Suprapubic skin (tissue), 4 donors: ENCODE data around the gene PLEKHG3.

Experiments used
- CTCF ChIP-seq, 2 donors: fragments of 200-600 bp in 1 of 2; fragments of 450-650 bp in 1 of 2; sonication (generic) in 1 of 2; IDR thresholded peaks; one replicate each; pipeline ENCODE4 v1.5.1; 2016 to 2019; ENCODE audit warnings: antibody characterized with exemption in 2 of 2, mild to moderate bottlenecking in 1 of 2, moderate library complexity in 1 of 2
- EP300 ChIP-seq: sonication (generic); formaldehyde crosslinking; IDR thresholded peaks from one replicate; pipeline ENCODE4 v1.6.1; 2017; ENCODE audit warnings: antibody characterized with exemption
- POLR2A ChIP-seq, 2 donors: fragments of 450-650 bp; IDR thresholded peaks; one replicate each; pipeline ENCODE4 v1.6.1; 2017; ENCODE audit warnings: antibody characterized with exemption in 2 of 2, mild to moderate bottlenecking in 2 of 2, moderate library complexity in 2 of 2
- POLR2AphosphoS5 ChIP-seq, 3 donors: sonication (generic); formaldehyde crosslinking; IDR thresholded peaks; one replicate each; pipeline ENCODE4 v1.6.1; 2017; ENCODE audit warnings: antibody characterized with exemption in 3 of 3

- TF ChIP-seq POLR2A (IDR thresholded peaks at IDR 0.05) (no peak), CTCF (IDR thresholded peaks at IDR 0.05) (no peak), EP300 (no peak), POLR2AphosphoS5 (IDR thresholded peaks at IDR 0.05) (no peak)
Measured at GRCh38 chr14:64703395-64704142, 655 bp upstream of the PLEKHG3 start.
